NCI-H1417 treated with DMSO at 0.1 percent for 48 hours (cell line): ENCODE data around the gene SPRR2A.
"Not testable (repeated sequence)": the region's sequence is repeated elsewhere in the genome, so short reads cannot be mapped to it uniquely, and the experiment has no call there.

Experiments used
- DNase-seq: peaks from one replicate; lab custom pipeline; 2025; lab: John Stamatoyannopoulos, UW

SPRR2A gene

GRCh38 chr1:153057375-153057774 lies at the start of gene SPRR2A:
SPRR2A (minus strand) TSS chr1:153057512; CDS start chr1:153056735, 777 bp downstream.
- DNase-seq: no peak

- DNase-seq: no peak
Measured at GRCh38 chr1:153100245-153100644, 42.9 kb upstream of the SPRR2A start.

GRCh38 chr1:153099461-153100045 lies 42.2 kb upstream of the SPRR2A start:
- no peak for DNase-seq

GRCh38 chr1:153095764-153096163 lies 38.5 kb upstream of the SPRR2A start:
- DNase-seq: no peak

- DNase-seq: no peak
Measured at GRCh38 chr1:153094426-153094825, 37.1 kb upstream of the SPRR2A start, which contains the start of gene SPRR2E. SPRR2E (minus strand) TSS chr1:153094526; CDS start chr1:153093751, 775 bp downstream.

- no peak for DNase-seq
Measured at GRCh38 chr1:153087652-153088051, 30.3 kb upstream of the SPRR2A start.

GRCh38 chr1:153081736-153082135 lies 24.4 kb upstream of the SPRR2A start:
- no peak for DNase-seq

- DNase-seq: no peak
Measured at GRCh38 chr1:153072806-153073726, 15.8 kb upstream of the SPRR2A start.

- no peak for DNase-seq
Measured at GRCh38 chr1:153071511-153071910, 14.2 kb upstream of the SPRR2A start, which contains the start of gene SPRR2B. SPRR2B (minus strand) TSS chr1:153071611; CDS start chr1:153070839, 772 bp downstream.

- no peak for DNase-seq
Measured at GRCh38 chr1:153070243-153070642, 12.9 kb upstream of the SPRR2A start.

- no peak for DNase-seq
Measured at GRCh38 chr1:153058826-153059784, 1.8 kb upstream of the SPRR2A start.

GRCh38 chr1:153058154-153058553 lies 842 bp upstream of the SPRR2A start:
- DNase-seq: no peak

- DNase-seq: not testable (repeated sequence)
Measured at GRCh38 chr1:153056111-153056510, 1.2 kb downstream of the SPRR2A start.

- no peak for DNase-seq
Measured at GRCh38 chr1:153049211-153049610, 8.1 kb downstream of the SPRR2A start.

- no peak for DNase-seq
Measured at GRCh38 chr1:153040950-153041631, 16.2 kb downstream of the SPRR2A start, which contains the start of gene SPRR2D. SPRR2D (minus strand) TSS chr1:153041120; CDS start chr1:153040346, 774 bp downstream.

GRCh38 chr1:153035211-153035610 lies 22.1 kb downstream of the SPRR2A start:
- no peak for DNase-seq

- DNase-seq: no peak
Measured at GRCh38 chr1:153032677-153033308, 24.5 kb downstream of the SPRR2A start.

- no peak for DNase-seq
Measured at GRCh38 chr1:153032073-153032472, 25.2 kb downstream of the SPRR2A start.

GRCh38 chr1:153030895-153031294 lies 26.4 kb downstream of the SPRR2A start, which contains the start of gene SPRR1B:
SPRR1B (plus strand) TSS chr1:153031203; CDS start chr1:153032346, 1,143 bp downstream.
- no peak for DNase-seq

GRCh38 chr1:153028766-153029165 lies 28.5 kb downstream of the SPRR2A start:
- DNase-seq: no peak

- no peak for DNase-seq
Measured at GRCh38 chr1:153025797-153026196, 31.5 kb downstream of the SPRR2A start.
